GM18861 (cell line): ENCODE data around the gene GPRC6A.
"Not testable (repeated sequence)": the region's sequence is repeated elsewhere in the genome, so short reads cannot be mapped to it uniquely, and the experiment has no call there.

ENCODE experiments used
- ATAC-seq: cut with Tn5 transposase; IDR thresholded peaks from one replicate; pipeline ENCODE4 v1.9.1; 2021; ENCODE audit not compliant: unreplicated experiment

The GPRC6A gene

GRCh38 chr6:116828983-116829382 lies at the start of gene GPRC6A:
TSS of gene GPRC6A (minus strand) at chr6:116829083. CDS start at chr6:116829013, 70 bp downstream.
- ATAC-seq: no peak

- ATAC-seq: no peak
Measured at GRCh38 chr6:116877743-116878142, 48.9 kb upstream of the GPRC6A start.

- ATAC-seq: no peak
Measured at GRCh38 chr6:116876635-116877611, 48.0 kb upstream of the GPRC6A start, which contains the start of gene RFX6. TSS of gene RFX6 (plus strand) at chr6:116877242. CDS start at chr6:116877276, 34 bp downstream.

- ATAC-seq: no peak
Measured at GRCh38 chr6:116876107-116876506, 47.2 kb upstream of the GPRC6A start.

- ATAC-seq: no peak
Measured at GRCh38 chr6:116872771-116873170, 43.9 kb upstream of the GPRC6A start.

- peak; percentile 74 for ATAC-seq
Measured at GRCh38 chr6:116866281-116866871, 37.5 kb upstream of the GPRC6A start.

GRCh38 chr6:116859264-116859663 lies 30.4 kb upstream of the GPRC6A start:
- ATAC-seq: no peak

- ATAC-seq: no peak
Measured at GRCh38 chr6:116858060-116858459, 29.2 kb upstream of the GPRC6A start.

GRCh38 chr6:116847227-116847626 lies 18.3 kb upstream of the GPRC6A start:
- peak; percentile 69 for ATAC-seq

- ATAC-seq: no peak
Measured at GRCh38 chr6:116842459-116842858, 13.6 kb upstream of the GPRC6A start.

GRCh38 chr6:116840091-116840490 lies 11.2 kb upstream of the GPRC6A start:
- no peak for ATAC-seq

GRCh38 chr6:116836606-116837342 lies 7.9 kb upstream of the GPRC6A start:
- ATAC-seq: no peak

GRCh38 chr6:116834526-116834925 lies 5.6 kb upstream of the GPRC6A start:
- not testable (repeated sequence) for ATAC-seq

- ATAC-seq: no peak
Measured at GRCh38 chr6:116827561-116828240, 1.2 kb downstream of the GPRC6A start.

- not testable (repeated sequence) for ATAC-seq
Measured at GRCh38 chr6:116816336-116816735, 12.5 kb downstream of the GPRC6A start.

- no peak for ATAC-seq
Measured at GRCh38 chr6:116812051-116812650, 16.7 kb downstream of the GPRC6A start.

GRCh38 chr6:116801971-116802370 lies 26.9 kb downstream of the GPRC6A start:
- ATAC-seq: no peak

GRCh38 chr6:116799945-116800344 lies 28.9 kb downstream of the GPRC6A start:
- ATAC-seq: no peak

GRCh38 chr6:116797585-116797984 lies 31.3 kb downstream of the GPRC6A start:
- ATAC-seq: no peak

- no peak for ATAC-seq
Measured at GRCh38 chr6:116793224-116793623, 35.7 kb downstream of the GPRC6A start.
